ENCODE results near the gene SLC35B4. TPM values are rescaled to one million over a fixed set of nuclear protein-coding genes. Genes with fewer than 3 reads are reported as not detected.

SLC35B4 gene
- polyA plus RNA-seq, 1 experiment = 25.1 TPM

DNA sequence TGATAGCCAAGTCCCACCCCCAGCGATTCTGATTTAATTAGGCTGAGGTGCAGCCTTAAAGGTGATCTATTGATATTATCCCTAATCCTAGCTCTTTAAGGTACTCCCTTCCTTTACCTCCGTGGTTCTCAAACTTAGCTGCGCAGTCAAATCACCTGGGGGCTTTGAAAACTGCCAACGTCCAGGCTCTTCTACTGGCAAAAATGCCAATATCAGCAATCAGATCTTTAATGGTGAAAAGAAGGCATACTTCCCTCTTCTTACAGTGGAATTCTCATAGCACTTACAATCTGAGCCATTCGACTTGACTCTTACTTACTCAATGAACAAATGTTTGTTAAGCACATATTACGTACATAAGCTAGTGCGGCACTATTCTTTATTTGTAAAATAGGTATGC is 704 bp upstream of the SLC35B4 start:
- no peak for DNase-seq (ENCODE audit: low read depth)
- TF ChIP-seq, protein P1, sequence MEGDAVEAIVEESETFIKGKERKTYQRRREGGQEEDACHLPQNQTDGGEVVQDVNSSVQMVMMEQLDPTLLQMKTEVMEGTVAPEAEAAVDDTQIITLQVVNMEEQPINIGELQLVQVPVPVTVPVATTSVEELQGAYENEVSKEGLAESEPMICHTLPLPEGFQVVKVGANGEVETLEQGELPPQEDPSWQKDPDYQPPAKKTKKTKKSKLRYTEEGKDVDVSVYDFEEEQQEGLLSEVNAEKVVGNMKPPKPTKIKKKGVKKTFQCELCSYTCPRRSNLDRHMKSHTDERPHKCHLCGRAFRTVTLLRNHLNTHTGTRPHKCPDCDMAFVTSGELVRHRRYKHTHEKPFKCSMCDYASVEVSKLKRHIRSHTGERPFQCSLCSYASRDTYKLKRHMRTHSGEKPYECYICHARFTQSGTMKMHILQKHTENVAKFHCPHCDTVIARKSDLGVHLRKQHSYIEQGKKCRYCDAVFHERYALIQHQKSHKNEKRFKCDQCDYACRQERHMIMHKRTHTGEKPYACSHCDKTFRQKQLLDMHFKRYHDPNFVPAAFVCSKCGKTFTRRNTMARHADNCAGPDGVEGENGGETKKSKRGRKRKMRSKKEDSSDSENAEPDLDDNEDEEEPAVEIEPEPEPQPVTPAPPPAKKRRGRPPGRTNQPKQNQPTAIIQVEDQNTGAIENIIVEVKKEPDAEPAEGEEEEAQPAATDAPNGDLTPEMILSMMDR (IDR thresholded peaks at IDR 0.05; ENCODE audit: insufficient read depth, low read depth, low read length) = no peak
- Histone ChIP-seq H3K36me3 (ENCODE audit: control insufficient read depth, insufficient read depth, low read length) (no peaks in the 10 kb centered on the region), H3K27me3 (ENCODE audit: control insufficient read depth, insufficient read depth, low read length) (no peaks in the 10 kb centered on the region; the same call in 1 of the 2 replicates), H3K4me3 (ENCODE audit: low read depth, low read length) (no peak overlapping the region)
- POLR2A ChIA-PET = no interaction called here
- CTCF ChIA-PET = interaction anchor here (0.9 to 2.3 kb wide), 6 partner anchors 14 to 145 kb away, joined by 3 to 13 read pairs (median 5); no protein-coding TSS in a partner anchor

DNA sequence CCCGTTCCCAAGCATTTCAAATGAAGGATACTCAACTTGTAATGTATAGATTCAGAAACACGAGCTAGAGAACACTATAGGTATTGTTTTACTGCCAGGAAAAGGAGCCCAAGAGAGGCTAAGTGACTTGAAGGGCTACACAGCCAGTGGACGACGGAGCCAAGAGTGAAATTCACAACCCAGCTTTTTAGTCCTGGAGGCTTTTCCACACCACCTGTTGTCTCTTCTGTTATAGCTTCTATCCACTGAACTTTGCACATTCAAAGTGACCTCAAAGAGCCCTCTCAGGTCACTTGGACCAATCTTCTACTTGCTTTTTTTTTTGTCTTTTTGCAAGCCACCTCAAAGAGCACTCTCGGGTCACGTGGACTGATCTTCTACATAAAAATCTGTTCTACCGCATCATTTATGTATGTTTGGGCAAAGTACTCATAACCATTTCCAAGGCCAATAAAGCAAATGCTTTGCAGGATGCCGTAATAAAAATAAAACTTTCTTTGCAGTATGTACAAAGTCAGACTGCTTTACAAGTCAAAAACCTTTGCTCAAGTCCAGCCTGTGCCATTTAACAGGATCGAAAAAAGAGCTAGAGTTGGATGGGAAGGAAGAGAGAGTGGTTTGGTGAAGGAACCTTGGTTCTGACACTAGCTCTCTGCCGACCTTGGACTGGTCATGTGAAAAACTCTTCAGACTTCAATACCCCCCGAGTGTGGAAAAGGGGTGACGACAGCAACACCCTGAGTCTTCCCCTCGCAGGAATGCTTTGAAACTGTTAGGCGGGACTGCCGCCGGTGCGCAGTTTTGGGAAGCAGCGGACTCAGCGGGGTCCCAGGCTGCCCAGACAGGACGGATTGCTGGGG is 821 bp downstream of the SLC35B4 start:
- TF ChIP-seq, protein P1 (IDR thresholded peaks at IDR 0.05; ENCODE audit: insufficient read depth, low read depth, low read length) = no peak

DNA sequence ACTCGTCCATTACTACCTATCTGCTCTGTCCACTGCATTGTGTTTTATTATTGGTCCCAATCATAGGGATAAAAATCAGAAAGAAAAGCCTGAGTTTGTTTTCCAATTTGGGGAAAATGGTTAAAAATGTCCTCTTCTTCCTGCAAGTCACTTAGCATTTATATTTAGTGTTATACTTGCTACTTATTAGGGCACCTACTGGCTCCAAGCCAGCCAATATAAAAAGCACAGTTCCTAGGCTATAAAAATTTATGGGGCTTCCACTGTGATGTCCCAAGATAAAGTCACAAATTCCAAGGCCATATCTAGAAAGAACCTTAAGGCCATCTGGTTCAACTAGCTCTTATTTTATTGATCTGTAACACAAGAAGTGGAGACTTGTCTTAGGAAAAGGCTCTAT is 3.2 kb downstream of the SLC35B4 start:
- Histone ChIP-seq H3K4me3 (ENCODE audit: low read depth, low read length) (no peak overlapping the region), H3K36me3 (ENCODE audit: control insufficient read depth, insufficient read depth, low read length) (no peaks in the 10 kb centered on the region), H3K27me3 (ENCODE audit: control insufficient read depth, insufficient read depth, low read length) (no peaks in the 10 kb centered on the region)
- ChIA-PET POLR2A (no interaction called here), CTCF (no interaction called here)
- no peak for DNase-seq (ENCODE audit: low read depth)
- TF ChIP-seq, protein P1 (IDR thresholded peaks at IDR 0.05; ENCODE audit: insufficient read depth, low read depth, low read length) = no peak

More for the DNA sequence above, 821 bp downstream of the SLC35B4 start:
- H3K27me3 ChIP-seq (ENCODE audit: control insufficient read depth, insufficient read depth, low read length) = no peaks in the 10 kb centered on the region
- H3K4me3 ChIP-seq (ENCODE audit: low read depth, low read length) = peak overlapping the region; percentile 63
- no peaks in the 10 kb centered on the region for H3K36me3 ChIP-seq (ENCODE audit: control insufficient read depth, insufficient read depth, low read length)
- no peak for DNase-seq (ENCODE audit: low read depth)
- ChIA-PET POLR2A (no interaction called here), CTCF (interaction anchor here (1.1 to 2.3 kb wide), 4 partner anchors 41 to 147 kb away, joined by 3 to 13 read pairs (median 8); no protein-coding TSS in a partner anchor)

DNA sequence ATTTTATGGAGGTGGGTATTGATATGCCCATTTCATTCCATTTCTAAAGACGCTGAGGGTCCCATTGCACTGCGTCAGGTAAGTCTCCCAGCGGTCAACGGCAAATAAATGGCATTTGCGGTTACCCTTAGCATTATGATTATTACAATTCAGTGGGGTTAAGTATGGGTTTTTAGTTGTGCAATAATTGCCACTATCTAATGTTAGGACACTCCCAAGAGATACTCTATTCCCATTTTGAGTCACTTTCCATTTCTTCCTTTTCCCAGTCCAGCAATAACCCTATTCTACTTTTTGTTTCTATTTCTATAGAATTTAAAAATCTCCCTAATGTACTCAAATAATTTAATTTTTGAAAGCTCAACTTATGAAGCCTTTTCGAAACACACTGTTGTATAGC is 4.0 kb downstream of the SLC35B4 start:
- TF ChIP-seq, protein P1 (IDR thresholded peaks at IDR 0.05; ENCODE audit: insufficient read depth, low read depth, low read length) = no peak
- no peak overlapping the region for H3K4me3 ChIP-seq (ENCODE audit: low read depth, low read length)
- H3K36me3 ChIP-seq (ENCODE audit: control insufficient read depth, insufficient read depth, low read length) = no peaks in the 10 kb centered on the region
- no peak for DNase-seq (ENCODE audit: low read depth)
- H3K27me3 ChIP-seq (ENCODE audit: control insufficient read depth, insufficient read depth, low read length) = no peaks in the 10 kb centered on the region
- ChIA-PET CTCF (no interaction called here), POLR2A (no interaction called here)

DNA sequence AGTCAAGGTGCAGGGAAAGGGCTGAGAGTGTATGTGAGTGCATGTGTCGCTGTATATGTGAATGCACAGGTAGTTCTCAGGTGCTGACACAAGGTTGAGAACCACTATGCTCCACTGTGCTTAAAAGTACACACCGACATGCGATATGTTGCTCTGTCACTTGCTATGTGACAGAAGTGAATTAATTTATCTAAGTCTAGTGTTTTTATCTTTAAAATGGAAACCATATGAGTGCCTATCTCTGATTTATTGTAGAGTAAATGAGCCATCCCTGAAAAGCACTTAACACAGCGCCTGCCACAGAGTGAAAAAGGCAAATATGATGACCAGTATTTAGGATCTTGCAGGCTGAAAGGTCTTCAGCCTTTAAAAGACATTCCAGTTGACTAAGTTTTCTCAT is 4.9 kb downstream of the SLC35B4 start:
- H3K4me3 ChIP-seq (ENCODE audit: low read depth, low read length) = no peak overlapping the region
- no peak for DNase-seq (ENCODE audit: low read depth)
- POLR2A ChIA-PET = no interaction called here
- H3K27me3 ChIP-seq (ENCODE audit: control insufficient read depth, insufficient read depth, low read length) = no peaks in the 10 kb centered on the region
- no peaks in the 10 kb centered on the region for H3K36me3 ChIP-seq (ENCODE audit: control insufficient read depth, insufficient read depth, low read length)
- CTCF ChIA-PET = no interaction called here
- TF ChIP-seq, protein P1 (IDR thresholded peaks at IDR 0.05; ENCODE audit: insufficient read depth, low read depth, low read length) = no peak
